Calu3 (cell line): ENCODE measurements around the gene SGPL1. TPM values are rescaled to one million over a fixed set of nuclear protein-coding genes. Genes with fewer than 3 reads are reported as not detected.

Experiments used
- BruUV-seq: library from RNA; stranded (reverse); fragments of 400-500 nt; replicated peaks from 2 replicates; lab custom pipeline; 2021; lab: Mats Ljungman, UMichigan
- CTCF ChIA-PET: fragments of 300-600 bp; sonication (Branson Sonifier 250); formaldehyde crosslinking; loops from one replicate; lab custom pipeline; 2022; ENCODE audit warnings: antibody characterized with exemption; lab: Charles Lee
- DNase-seq: peaks from one replicate; pipeline ENCODE4 v3.0.0; 2022
- H3K27ac Mint-ChIP-seq: one replicate; pipeline ENCODE4 v1.8.0; 2022; ENCODE audit warnings: mixed read lengths; ENCODE audit not compliant: unreplicated experiment
- H3K27me3 Mint-ChIP-seq: one replicate; pipeline ENCODE4 v1.8.0; 2022; ENCODE audit warnings: mixed read lengths; ENCODE audit not compliant: unreplicated experiment
- H3K36me3 Mint-ChIP-seq: one replicate; pipeline ENCODE4 v1.8.0; 2022; ENCODE audit warnings: mild to moderate bottlenecking, moderate library complexity, mixed read lengths; ENCODE audit not compliant: insufficient read depth, unreplicated experiment
- H3K4me1 Mint-ChIP-seq: one replicate; pipeline ENCODE4 v1.8.0; 2022; ENCODE audit warnings: mild to moderate bottlenecking, low read depth, mixed read lengths; ENCODE audit not compliant: unreplicated experiment
- H3K4me3 Mint-ChIP-seq: one replicate; pipeline ENCODE4 v1.8.0; 2022; ENCODE audit warnings: mild to moderate bottlenecking, low read depth, moderate library complexity, mixed read lengths; ENCODE audit not compliant: unreplicated experiment
- H3K9me3 Mint-ChIP-seq: one replicate; pipeline ENCODE4 v1.8.0; 2022; ENCODE audit warnings: low read depth, mixed read lengths; ENCODE audit not compliant: unreplicated experiment
- intact Hi-C: fragments of 100-400 bp; cut with micrococcal nuclease; formaldehyde crosslinking; loops from one replicate; pipeline ENCODE4 v1.10.0; 2022; ENCODE audit not compliant: unreplicated experiment
- total RNA-seq: library from RNA; stranded (reverse); gene quantifications from 2 replicates; pipeline ENCODE4 v1.2.3, GENCODE V29; 2022
- TF ChIP-seq, protein P1 (sequence below): fragments of 200-600 bp; IDR thresholded peaks from one replicate; pipeline ENCODE4 v1.8.0; 2022; ENCODE audit warnings: antibody characterized with exemption; ENCODE audit not compliant: unreplicated experiment

The SGPL1 gene
- total RNA-seq, 1 experiment from 2014 or later = 84.6 TPM

DNA sequence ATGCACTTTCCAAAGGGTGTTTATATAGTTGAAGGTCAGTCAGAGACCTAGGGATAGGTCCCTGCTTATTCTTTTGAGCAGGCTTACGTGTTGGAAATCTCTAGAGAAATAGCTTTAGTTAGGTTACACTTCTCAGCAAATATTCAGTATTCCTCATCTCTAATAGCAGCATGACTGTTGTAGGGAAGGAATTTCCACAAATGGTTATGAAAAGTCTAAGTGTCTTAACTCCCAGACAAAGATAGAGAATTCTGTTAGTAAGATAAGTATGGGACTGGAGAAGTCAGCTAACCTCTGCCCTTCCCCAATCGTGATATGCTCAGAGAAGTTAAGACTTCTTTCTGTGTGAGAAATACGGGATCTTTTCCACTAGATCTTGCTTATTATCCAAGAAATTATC, 16.5 kb downstream of the SGPL1 start:
- intact Hi-C loops = loop anchor here (5.0 kb wide), 1 partner anchor 35 kb away; no protein-coding TSS in a partner anchor
- CTCF ChIA-PET = no interaction called here
- Mint-ChIP-seq H3K9me3 (no peaks in the 10 kb centered on the region), H3K4me1 (peaks cover 47% of the 10 kb centered on the region), H3K4me3 (no peak overlapping the region), H3K27me3 (no peaks in the 10 kb centered on the region), H3K27ac (no peak overlapping the region), H3K36me3 (peaks cover 12% of the 10 kb centered on the region)
- TF ChIP-seq, protein P1, sequence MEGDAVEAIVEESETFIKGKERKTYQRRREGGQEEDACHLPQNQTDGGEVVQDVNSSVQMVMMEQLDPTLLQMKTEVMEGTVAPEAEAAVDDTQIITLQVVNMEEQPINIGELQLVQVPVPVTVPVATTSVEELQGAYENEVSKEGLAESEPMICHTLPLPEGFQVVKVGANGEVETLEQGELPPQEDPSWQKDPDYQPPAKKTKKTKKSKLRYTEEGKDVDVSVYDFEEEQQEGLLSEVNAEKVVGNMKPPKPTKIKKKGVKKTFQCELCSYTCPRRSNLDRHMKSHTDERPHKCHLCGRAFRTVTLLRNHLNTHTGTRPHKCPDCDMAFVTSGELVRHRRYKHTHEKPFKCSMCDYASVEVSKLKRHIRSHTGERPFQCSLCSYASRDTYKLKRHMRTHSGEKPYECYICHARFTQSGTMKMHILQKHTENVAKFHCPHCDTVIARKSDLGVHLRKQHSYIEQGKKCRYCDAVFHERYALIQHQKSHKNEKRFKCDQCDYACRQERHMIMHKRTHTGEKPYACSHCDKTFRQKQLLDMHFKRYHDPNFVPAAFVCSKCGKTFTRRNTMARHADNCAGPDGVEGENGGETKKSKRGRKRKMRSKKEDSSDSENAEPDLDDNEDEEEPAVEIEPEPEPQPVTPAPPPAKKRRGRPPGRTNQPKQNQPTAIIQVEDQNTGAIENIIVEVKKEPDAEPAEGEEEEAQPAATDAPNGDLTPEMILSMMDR = no peak
- no peak for DNase-seq
- no TSS peak for BruUV-seq

DNA sequence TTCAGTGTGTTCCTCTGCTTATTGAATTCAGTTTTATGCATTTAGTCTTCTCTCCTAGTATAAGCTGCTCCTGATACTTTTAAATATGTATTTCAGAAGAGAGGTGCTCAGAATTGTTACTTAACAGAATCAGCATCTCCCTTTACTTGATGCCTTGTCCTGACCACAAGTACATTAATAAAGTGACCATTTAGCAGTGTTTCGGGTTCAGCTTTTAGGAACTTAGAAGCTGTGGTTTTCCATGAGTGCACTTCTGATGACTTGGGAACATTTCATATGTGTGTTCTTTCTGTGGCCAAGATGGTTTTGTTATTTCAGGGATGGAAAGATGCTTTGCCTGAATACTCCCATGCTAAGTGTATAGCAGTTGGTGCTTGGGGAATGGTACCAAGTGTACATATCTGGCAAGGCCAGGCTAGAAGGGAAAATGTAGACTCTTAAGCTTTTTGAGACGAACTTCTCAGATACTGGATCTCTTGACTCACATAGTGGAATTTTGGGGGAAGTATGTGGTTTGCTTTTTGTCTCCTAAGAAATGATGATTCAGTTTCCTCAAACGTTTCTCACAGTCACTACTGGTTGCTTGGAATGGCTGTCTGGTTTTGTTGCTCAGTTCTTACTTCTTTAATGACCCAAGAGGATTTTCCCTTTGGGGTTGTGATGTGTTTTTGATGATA, 17.2 kb downstream of the SGPL1 start:
- intact Hi-C loops = loop anchor here (5.0 kb wide), 1 partner anchor 34 kb away; no protein-coding TSS in a partner anchor
- DNase-seq = no peak
- peaks cover 12% of the 10 kb centered on the region for H3K36me3 Mint-ChIP-seq
- no peak overlapping the region for H3K4me3 Mint-ChIP-seq
- H3K4me1 Mint-ChIP-seq = peaks cover 47% of the 10 kb centered on the region
- H3K9me3 Mint-ChIP-seq = no peaks in the 10 kb centered on the region
- BruUV-seq = no TSS peak
- H3K27ac Mint-ChIP-seq = no peak overlapping the region
- no peaks in the 10 kb centered on the region for H3K27me3 Mint-ChIP-seq
- TF ChIP-seq, protein P1 = no peak
- CTCF ChIA-PET = no interaction called here

DNA sequence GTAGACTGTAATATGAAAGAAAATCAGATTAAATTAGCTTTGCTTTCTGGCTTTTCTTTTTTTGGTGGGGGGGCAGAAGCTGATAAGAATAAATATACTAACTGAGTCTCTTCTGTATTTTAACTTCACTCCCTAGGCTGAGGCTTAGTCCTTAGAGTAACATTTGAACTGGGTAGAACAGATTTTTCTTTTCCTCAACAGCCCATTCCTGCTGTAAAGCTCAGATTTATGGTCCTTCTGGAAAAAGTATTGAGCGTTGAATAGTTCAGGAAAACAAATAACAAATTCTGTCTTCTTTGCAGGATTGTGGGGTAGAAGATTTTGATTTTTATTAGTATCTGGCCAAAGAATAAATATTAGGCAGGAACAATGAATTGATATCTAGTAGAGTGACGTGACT, 17.9 kb downstream of the SGPL1 start:
- CTCF ChIA-PET = no interaction called here
- no peaks in the 10 kb centered on the region for H3K9me3 Mint-ChIP-seq
- intact Hi-C loops = loop anchor here (5.0 kb wide), 1 partner anchor 34 kb away; no protein-coding TSS in a partner anchor
- no peaks in the 10 kb centered on the region for H3K27me3 Mint-ChIP-seq
- BruUV-seq = no TSS peak
- peaks cover 12% of the 10 kb centered on the region for H3K36me3 Mint-ChIP-seq
- no peak overlapping the region for H3K27ac Mint-ChIP-seq
- DNase-seq = no peak
- TF ChIP-seq, protein P1 = no peak
- H3K4me1 Mint-ChIP-seq = peaks cover 47% of the 10 kb centered on the region
- no peak overlapping the region for H3K4me3 Mint-ChIP-seq

DNA sequence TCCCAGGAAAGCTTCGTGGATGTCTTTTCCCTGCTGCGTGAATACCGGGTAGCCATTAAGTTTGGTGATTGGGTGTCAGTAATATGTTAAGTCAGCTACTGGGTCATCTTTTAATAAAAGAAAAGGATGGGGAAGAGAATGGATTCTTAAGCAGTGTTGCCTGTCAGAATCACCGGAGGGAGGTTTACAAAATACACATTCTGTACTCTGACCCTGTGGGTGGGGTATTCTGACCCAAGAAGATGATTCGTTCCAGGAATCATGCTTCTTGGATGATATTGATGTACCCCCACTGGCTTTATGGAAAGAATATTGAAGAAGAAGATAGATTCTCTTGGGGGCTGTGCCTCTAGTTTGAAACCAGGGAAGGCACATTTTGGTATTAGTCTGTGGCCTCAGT, 18.3 kb downstream of the SGPL1 start:
- Mint-ChIP-seq H3K9me3 (no peaks in the 10 kb centered on the region), H3K4me1 (peaks cover 42% of the 10 kb centered on the region), H3K36me3 (peaks cover 12% of the 10 kb centered on the region), H3K27ac (no peak overlapping the region), H3K27me3 (no peaks in the 10 kb centered on the region), H3K4me3 (no peak overlapping the region)
- CTCF ChIA-PET = no interaction called here
- DNase-seq = no peak
- intact Hi-C loops = loop anchor here (5.0 kb wide), 1 partner anchor 33 kb away; no protein-coding TSS in a partner anchor
- TF ChIP-seq, protein P1 = no peak
- BruUV-seq = no TSS peak
